Measurements from ENCODE around the gene PRKCZ.

Gene PRKCZ

DNA sequence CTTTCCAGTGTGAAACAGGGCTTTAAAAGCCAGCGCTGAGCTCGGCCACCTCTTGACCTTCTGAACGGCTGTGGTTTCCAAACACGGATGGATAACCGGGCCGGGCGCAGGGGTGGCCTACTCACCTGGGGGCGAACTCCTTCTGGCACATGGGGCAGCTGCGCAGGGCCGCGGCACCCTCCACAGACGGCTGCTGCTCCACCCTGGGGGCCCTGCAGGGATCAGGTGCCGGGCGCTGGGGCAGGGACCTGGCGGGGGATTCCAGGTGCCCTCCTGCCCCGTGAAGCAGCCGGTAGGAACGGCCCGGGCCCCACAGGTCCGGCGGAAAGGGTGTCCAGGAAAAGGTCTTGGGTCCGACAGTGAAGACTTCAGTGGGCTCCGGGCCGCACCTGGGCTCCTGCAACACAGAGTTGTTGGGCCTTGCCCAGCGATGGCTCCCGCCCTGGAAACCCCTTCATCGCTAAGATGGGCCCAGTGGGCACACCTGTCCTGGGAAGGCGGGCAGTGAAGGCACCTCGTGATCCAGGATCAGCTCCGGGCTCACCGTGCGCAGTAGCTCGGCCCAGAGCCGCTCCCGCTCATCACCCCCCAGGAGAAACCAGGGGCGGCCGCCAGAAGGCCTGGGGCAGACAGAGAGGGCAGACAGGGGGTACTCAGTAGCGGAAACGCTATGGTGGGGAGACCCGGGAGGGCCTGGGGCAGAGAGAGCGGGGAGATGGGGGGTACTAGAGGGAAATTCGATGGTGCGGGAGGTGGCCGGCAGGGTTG is 143.5 kb downstream of the PRKCZ start:
- TF ChIP-seq POLR2AphosphoS5 (IDR thresholded peaks at IDR 0.05; ENCODE audit: low read depth) (no peak), GABPA (IDR thresholded peaks at IDR 0.05; ENCODE audit: low read depth) (no peak), CTCF (IDR thresholded peaks at IDR 0.05; ENCODE audit: insufficient read depth, low read length) (no peak), SPI1 (IDR thresholded peaks at IDR 0.05; ENCODE audit: borderline replicate concordance, low read depth) (no peak)
- TF ChIP-seq, protein P1, sequence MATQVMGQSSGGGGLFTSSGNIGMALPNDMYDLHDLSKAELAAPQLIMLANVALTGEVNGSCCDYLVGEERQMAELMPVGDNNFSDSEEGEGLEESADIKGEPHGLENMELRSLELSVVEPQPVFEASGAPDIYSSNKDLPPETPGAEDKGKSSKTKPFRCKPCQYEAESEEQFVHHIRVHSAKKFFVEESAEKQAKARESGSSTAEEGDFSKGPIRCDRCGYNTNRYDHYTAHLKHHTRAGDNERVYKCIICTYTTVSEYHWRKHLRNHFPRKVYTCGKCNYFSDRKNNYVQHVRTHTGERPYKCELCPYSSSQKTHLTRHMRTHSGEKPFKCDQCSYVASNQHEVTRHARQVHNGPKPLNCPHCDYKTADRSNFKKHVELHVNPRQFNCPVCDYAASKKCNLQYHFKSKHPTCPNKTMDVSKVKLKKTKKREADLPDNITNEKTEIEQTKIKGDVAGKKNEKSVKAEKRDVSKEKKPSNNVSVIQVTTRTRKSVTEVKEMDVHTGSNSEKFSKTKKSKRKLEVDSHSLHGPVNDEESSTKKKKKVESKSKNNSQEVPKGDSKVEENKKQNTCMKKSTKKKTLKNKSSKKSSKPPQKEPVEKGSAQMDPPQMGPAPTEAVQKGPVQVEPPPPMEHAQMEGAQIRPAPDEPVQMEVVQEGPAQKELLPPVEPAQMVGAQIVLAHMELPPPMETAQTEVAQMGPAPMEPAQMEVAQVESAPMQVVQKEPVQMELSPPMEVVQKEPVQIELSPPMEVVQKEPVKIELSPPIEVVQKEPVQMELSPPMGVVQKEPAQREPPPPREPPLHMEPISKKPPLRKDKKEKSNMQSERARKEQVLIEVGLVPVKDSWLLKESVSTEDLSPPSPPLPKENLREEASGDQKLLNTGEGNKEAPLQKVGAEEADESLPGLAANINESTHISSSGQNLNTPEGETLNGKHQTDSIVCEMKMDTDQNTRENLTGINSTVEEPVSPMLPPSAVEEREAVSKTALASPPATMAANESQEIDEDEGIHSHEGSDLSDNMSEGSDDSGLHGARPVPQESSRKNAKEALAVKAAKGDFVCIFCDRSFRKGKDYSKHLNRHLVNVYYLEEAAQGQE (IDR thresholded peaks at IDR 0.05; ENCODE audit: insufficient replicate concordance, low read depth), result no peak
- H3K27ac ChIP-seq (replicated peaks), result no peak overlapping the region
- H3K27me3 ChIP-seq (ENCODE audit: insufficient read depth, poor library complexity, severe bottlenecking), result no peaks in the 10 kb centered on the region
- DNase-seq (ENCODE audit: low read depth in 1 of 2, low spot score in 1 of 2), result no peak
- peak overlapping the region; percentile 40 for H3K4me3 ChIP-seq (replicated peaks; ENCODE audit: insufficient read depth, low read length)

- Histone ChIP-seq H3K27me3 (ENCODE audit: insufficient read depth, poor library complexity, severe bottlenecking) (peaks cover 1% of the 10 kb centered on the region), H3K4me3 (replicated peaks; ENCODE audit: insufficient read depth, low read length) (peak within 1 kb of the TSS; percentile 72), H3K27ac (replicated peaks) (peak within 1 kb of the TSS; percentile 81)
- peak in 1 of 2 experiments; percentile 37 for DNase-seq (ENCODE audit: low read depth in 1 of 2, low spot score in 1 of 2)
- no peak for TF ChIP-seq SPI1 (IDR thresholded peaks at IDR 0.05; ENCODE audit: borderline replicate concordance, low read depth)
- TF ChIP-seq CTCF (IDR thresholded peaks at IDR 0.05; ENCODE audit: insufficient read depth, low read length), result no peak
- TF ChIP-seq, protein P1 (IDR thresholded peaks at IDR 0.05; ENCODE audit: insufficient replicate concordance, low read depth), result no peak
- no peak for TF ChIP-seq POLR2AphosphoS5 (IDR thresholded peaks at IDR 0.05; ENCODE audit: low read depth)
- TF ChIP-seq GABPA (IDR thresholded peaks at IDR 0.05; ENCODE audit: low read depth), result no peak
Measured at GRCh38 chr1:2194319-2194897, 144.2 kb downstream of the PRKCZ start, which contains the start of gene FAAP20. Gene FAAP20, minus strand, starts transcription at chr1:2194772. Its CDS starts 23 bp downstream, at chr1:2194749.

DNA sequence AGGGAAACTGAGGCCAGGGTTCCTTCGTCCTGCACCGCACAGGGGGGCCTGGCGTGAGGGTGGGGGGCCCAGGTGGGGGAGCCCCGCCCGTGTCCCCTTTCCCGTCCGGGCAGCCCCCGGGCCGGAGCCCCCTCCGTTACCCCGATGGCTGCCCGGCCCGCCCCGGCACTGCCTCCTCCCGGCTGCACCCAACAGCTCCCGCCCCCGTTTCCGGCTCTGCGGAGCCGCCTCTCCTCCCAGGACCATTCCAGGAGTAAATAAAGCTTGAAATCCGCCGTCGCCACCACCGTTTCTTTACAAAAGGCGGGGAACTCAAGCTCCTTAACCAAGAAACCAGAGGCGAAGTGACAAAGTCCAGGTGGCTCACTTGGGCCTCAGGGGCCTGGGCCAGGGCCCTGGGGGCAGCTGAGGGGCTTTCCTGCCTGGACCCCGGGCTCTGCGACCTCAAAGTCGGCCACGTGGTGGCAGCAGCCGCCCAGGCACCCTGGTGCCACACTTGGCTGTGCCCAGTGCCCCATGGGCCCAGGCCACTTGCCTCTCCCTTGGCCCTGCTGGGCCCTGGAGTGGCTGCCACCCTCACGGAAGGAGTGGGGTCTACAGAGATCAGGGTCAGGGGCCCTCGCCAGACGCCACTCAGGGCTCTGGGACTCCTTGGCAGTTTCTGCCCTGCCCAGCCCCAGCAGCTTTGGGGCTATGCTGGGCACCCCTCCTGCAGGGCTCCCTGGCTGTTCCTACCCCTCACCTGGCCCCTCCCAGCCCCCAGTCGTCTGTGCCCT is 144.9 kb downstream of the PRKCZ start:
- Histone ChIP-seq H3K27me3 (ENCODE audit: insufficient read depth, poor library complexity, severe bottlenecking) (peaks cover 2% of the 10 kb centered on the region), H3K27ac (replicated peaks) (peak overlapping the region; percentile 81), H3K4me3 (replicated peaks; ENCODE audit: insufficient read depth, low read length) (peak overlapping the region; percentile 72)
- TF ChIP-seq SPI1 (IDR thresholded peaks at IDR 0.05; ENCODE audit: borderline replicate concordance, low read depth), result no peak
- TF ChIP-seq CTCF (IDR thresholded peaks at IDR 0.05; ENCODE audit: insufficient read depth, low read length), result peak; percentile 47
- 0 out of 2 replicates have a peak, but pooled peaks have one; percentile 37 for TF ChIP-seq GABPA (IDR thresholded peaks at IDR 0.05; ENCODE audit: low read depth)
- DNase-seq (ENCODE audit: low read depth in 1 of 2, low spot score in 1 of 2), result peak; percentile 56 to 85

All from HL-60 (cell line).